Midbrain (tissue), 1 donor: Measurements from ENCODE around the gene KIF26B.
"Not testable (repeated sequence)": the region's sequence is repeated elsewhere in the genome, so short reads cannot be mapped to it uniquely, and the experiment has no call there.

Experiments
- DNase-seq: peaks from one replicate; lab custom pipeline; 2025; lab: John Stamatoyannopoulos, UW

KIF26B gene

GRCh38 chr1:245648749-245649522 is 494.2 kb downstream of the KIF26B start:
- no peak for DNase-seq

- no peak for DNase-seq
Measured at GRCh38 chr1:245649666-245650065, 494.9 kb downstream of the KIF26B start.

GRCh38 chr1:245650441-245650960 is 495.7 kb downstream of the KIF26B start:
- DNase-seq: no peak

GRCh38 chr1:245651093-245651492 is 496.3 kb downstream of the KIF26B start:
- no peak for DNase-seq

- no peak for DNase-seq
Measured at GRCh38 chr1:245652116-245652515, 497.3 kb downstream of the KIF26B start.

GRCh38 chr1:245652660-245653427 is 498.1 kb downstream of the KIF26B start:
- no peak for DNase-seq

- DNase-seq: no peak
Measured at GRCh38 chr1:245654460-245655050, 499.8 kb downstream of the KIF26B start.

- DNase-seq: no peak
Measured at GRCh38 chr1:245656189-245656717, 501.5 kb downstream of the KIF26B start.

GRCh38 chr1:245657371-245657770 is 502.6 kb downstream of the KIF26B start:
- DNase-seq: no peak

GRCh38 chr1:245663373-245663772 is 508.6 kb downstream of the KIF26B start:
- DNase-seq: no peak

- DNase-seq: no peak
Measured at GRCh38 chr1:245663841-245664240, 509.1 kb downstream of the KIF26B start.

GRCh38 chr1:245666412-245666811 is 511.6 kb downstream of the KIF26B start:
- no peak for DNase-seq

- DNase-seq: no peak
Measured at GRCh38 chr1:245671349-245671748, 516.6 kb downstream of the KIF26B start.

- DNase-seq: no peak
Measured at GRCh38 chr1:245671966-245672767, 517.4 kb downstream of the KIF26B start.

GRCh38 chr1:245672836-245673656 is 518.3 kb downstream of the KIF26B start:
- DNase-seq: not testable (repeated sequence)

- no peak for DNase-seq
Measured at GRCh38 chr1:245673881-245674414, 519.2 kb downstream of the KIF26B start.

- DNase-seq: no peak
Measured at GRCh38 chr1:245677461-245678240, 522.9 kb downstream of the KIF26B start.

- DNase-seq: no peak
Measured at GRCh38 chr1:245678860-245679411, 524.2 kb downstream of the KIF26B start.
